Activated T-helper 1 cell treated with anti-CD3 and anti-CD28 coated beads, Interleukin-2, amount 50 U/mL, for 16 hours (primary cell): ENCODE results near the gene CPLANE1.
"Not testable (repeated sequence)": the region's sequence is repeated elsewhere in the genome, so short reads cannot be mapped to it uniquely, and the experiment has no call there.

Experiments used
- DNase-seq, 2 donors: peaks; one replicate each; pipeline ENCODE4 v3.0.0-alpha.2; 2020; ENCODE audit warnings: low read depth in 1 of 2, low spot score in 1 of 2

The CPLANE1 gene

GRCh38 chr5:37208883-37209797 is 40.0 kb downstream of the CPLANE1 start:
- DNase-seq, result no peak

DNA sequence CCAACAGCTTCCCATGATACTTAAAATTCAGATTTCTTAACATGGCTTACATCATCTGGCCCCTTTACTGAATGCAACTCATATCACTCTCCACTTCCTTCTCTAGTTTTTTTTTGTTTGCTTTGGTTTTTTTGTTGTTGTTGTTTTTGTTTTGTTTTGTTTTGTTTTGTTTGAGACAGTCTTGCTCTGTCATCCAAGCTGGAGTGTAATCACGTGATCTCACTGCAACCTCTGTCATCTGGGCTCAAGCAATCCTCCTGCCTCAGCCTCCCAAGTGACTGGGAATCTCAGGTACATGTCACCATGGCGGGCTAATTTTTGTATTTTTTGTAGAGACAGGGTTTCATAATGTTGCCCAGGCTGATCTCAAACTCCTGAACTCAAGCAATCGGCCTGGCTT is 41.4 kb downstream of the CPLANE1 start:
- DNase-seq, result no peak

DNA sequence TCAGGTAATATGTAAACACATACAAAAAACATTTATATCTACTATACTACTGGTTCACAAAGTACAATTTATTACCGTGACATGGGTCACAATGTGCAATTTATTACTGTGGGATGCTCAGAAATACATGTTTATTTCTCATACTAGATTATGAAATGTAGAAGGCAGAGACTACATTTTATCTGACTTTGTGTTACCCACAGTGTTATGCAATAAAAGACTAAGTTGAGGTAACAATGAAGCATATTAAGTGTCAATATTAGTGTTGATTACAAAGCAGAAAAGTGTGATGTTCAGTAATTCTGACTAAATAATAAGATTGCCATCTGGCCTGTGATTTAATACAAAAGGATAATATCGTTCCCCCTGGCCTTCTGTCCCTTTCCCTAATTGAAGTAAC is 42.4 kb downstream of the CPLANE1 start:
- no peak for DNase-seq

- DNase-seq, result no peak
These were observed 50.3 kb downstream of the CPLANE1 start for GRCh38 chr5:37198842-37199241.

DNA sequence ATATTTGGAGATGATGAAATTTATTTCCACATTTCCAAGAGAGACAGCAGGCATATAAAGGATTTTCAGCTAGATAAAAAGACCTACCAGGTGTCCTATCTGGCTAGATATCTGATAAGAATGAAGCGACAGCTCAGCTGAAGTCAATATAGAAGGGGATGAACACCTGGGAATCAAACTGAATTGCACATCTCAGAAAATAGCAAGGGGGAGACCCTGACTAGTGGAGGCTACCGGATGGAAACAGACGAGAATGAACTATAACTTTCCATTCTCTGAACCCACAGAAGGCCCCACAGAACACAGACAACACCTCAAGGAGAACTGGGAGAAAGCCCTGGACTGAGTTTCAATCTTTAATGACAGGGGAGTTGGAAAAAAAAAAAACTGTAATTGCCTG is 51.1 kb downstream of the CPLANE1 start:
- no peak for DNase-seq

DNA sequence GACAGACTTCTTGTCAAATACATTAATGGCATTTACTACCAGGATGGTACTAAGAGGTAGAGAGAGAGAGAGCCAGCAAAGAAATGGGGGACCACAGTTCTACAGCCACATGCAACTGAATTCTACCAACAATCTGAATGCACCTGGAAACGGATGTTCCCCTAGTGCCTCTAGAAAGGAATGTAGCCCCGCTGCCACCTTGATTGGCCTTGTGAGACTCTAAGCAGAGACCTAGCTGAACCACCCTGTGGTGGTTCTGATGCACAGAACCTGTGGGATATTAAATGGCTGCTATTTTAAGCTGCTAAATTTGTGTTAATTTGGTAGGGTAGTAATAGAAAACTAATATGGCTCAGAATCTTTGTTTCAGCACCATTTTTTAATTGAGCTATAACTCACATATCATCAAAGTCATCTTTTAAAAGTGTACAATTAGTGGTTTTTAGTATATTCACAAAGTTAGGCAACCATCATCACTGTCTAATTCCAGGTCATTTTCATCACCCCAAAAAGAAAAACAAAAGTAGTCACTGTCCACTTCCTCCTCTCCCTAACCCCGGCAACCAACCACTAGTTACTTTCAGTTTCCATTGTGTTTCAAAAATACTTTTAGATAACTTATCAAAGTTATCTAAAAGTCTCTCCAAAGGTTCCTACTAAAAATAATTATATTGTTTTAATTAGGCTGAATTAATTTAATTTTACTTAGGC is 51.7 kb downstream of the CPLANE1 start:
- DNase-seq, result no peak

DNA sequence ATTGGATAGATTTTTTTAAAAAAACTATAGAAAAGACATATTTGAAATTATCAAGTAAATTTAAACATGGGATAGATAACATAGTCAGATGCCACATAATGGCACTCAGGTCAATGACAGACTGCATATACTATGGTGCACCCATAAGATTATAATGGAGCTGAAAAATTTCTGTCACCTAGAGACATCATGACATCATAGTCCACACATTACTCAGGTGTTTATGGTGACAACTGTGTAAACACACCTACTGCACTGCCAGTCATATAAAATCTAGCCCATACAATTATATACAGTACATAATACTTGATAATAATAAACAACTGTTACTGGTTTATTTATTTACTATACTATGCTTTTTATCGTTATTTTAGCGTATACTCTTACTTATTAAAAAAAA is 58.6 kb downstream of the CPLANE1 start:
- DNase-seq, result no peak

DNA sequence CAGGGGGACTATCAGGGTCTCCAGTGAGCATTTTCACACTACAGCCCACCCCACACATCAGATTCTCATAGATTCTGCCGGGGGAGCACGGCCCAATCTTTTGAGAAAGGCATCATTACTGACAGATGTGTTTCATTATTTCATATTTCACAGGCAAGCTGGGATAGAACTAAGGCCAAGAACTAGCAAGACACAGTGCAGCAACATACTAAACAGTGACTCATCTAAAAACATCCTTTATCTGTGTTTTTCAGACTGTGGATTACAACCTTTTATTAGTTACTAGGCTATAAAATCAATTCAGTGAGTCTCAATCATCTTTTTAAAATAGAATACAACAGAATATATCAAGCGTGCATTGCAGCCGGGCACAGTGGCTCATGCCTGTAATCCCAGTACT is 59.8 kb downstream of the CPLANE1 start:
- no peak for DNase-seq

- DNase-seq, result no peak
These were observed 61.7 kb downstream of the CPLANE1 start for GRCh38 chr5:37187465-37187977.

DNA sequence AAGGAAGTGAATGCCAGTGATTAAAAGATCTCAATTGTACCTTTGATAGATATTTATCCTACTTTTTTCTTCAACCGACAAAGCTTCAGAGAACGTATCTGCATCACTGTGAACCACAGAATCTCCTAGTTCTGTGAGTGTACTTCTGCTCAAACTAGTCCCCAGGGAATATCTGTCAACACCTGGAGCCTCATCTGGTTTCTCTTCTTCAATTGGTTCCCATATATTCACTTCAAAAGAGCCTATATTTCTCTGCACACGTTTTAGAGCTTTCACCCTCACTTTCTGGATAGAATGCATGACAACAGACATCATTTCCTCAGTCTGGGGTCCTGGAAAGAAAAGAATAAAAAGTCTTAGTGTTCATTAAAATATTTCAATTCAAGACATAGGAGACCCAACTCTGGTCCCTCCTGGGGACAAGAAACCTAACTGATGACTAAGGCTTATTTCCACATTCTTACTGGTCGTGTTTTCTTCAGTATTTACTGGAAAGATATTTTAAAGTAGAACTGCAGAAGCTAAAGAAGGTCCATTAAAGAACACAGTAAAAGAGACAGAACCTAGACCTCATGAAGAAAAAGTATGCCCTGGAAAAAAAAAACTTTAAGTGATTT is 64.3 kb downstream of the CPLANE1 start:
- DNase-seq, result no peak

- no peak for DNase-seq
These were observed 66.5 kb downstream of the CPLANE1 start for GRCh38 chr5:37182667-37183066.

- DNase-seq, result no peak
These were observed 74.2 kb downstream of the CPLANE1 start for GRCh38 chr5:37174928-37175327.

- no peak for DNase-seq
These were observed 76.2 kb downstream of the CPLANE1 start for GRCh38 chr5:37172957-37173356.

DNA sequence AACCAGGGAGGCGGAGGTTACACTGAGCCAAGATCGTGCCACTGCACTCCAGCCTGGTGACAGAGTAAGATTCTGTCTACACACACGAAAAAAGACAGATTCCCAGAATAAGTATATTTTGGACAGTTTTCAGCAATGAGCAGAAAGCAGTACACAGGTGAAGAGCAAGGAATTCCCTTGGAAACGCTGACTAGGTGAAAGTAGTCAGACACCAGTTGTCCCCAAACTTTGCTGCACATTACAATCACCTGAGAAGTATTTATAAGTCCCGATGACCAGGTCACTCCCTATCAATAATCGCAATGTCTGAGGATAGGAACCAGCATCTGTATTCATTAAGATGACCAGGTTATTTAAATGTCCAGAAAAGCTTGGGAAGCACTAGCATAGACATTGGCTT is 78.3 kb downstream of the CPLANE1 start:
- DNase-seq, result no peak

DNA sequence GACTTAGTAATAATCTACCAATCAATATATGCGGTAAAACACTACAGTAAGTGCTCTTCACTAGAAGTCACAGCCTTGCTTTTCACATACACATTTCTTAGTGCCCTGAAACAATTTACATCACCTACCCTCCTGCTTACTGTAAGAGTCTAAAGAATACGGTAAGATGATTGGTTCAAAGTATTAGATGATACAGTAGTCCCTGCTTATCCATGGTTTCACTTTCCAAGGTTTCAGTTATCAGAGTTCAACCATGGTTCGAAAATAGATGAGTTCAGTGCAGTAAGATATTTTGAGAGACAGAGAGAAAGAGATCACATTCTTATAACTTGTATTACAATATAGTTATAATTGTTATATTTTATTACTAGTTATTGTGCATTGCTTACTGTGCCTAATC is 83.0 kb downstream of the CPLANE1 start:
- no peak for DNase-seq

DNA sequence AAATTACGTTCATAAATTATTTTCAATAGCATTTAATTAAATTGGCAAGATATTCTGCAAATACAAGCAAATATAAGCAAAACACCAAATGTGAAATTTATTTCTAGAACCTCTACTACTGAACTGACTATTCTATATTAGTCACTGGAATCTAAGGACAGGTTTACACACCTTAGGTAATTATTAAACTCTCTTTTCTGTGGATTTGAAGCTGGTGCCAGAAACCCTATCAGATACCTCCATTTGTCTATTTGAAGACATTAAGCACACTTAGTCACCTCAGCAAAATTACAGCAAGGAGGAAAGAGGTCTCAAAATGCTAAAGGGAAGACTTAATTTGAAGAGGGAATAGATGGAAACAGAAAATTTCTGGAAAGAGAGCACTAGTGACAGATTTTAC is 83.4 kb downstream of the CPLANE1 start:
- no peak for DNase-seq

DNA sequence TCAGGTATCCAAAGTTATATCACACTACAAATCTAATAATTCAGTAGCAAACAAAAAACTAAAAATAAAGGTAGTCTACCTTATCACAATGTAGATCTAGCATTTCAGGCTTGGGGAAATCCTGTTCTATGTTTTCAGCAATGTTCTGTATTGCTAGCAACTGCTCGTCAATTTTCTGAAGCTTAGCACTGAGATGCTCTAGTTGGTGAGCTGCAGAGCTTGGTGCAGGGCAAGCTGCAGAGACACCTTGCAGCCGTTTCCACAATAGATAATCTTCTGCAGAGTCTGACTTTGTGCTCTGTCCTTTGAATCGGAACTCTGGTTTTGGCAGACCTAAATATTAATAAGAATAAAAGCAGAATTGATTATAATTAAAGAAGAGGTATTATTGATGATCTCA is 95.5 kb downstream of the CPLANE1 start:
- no peak for DNase-seq

DNA sequence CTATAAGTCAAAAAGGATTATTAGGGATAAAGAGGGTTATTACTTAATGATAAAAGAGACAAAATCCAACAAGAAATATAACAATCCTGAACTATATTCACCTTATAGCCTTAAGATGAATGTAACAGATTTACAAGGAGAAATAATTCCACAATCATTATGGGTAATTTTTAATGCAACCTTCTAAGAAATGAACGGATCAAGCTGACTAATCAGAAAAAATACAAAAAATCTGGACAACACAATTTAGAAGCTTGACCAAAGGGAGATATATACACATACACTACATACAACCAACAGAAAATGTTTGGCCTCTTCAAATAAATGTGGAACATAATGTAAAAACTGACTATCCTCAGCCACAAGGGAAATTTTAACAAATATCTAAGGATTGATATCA is 102.3 kb downstream of the CPLANE1 start:
- no peak for DNase-seq

- no peak for DNase-seq
These were observed 112.5 kb downstream of the CPLANE1 start for GRCh38 chr5:37136694-37137093.

- DNase-seq, result not testable (repeated sequence)
These were observed 113.9 kb downstream of the CPLANE1 start for GRCh38 chr5:37135312-37135711.

- DNase-seq, result no peak
These were observed 115.2 kb downstream of the CPLANE1 start for GRCh38 chr5:37133939-37134338.

GRCh38 chr5:37132646-37133045 is 116.5 kb downstream of the CPLANE1 start:
- DNase-seq, result no peak
